GM12878 (cell line): ENCODE data around the gene SVIP. TPM values are rescaled to one million over a fixed set of nuclear protein-coding genes. Genes with fewer than 3 reads are reported as not detected.

Source experiments
- ATAC-seq: fragments of 200-7000 bp; cut with Tn5 transposase; 3 replicates; pipeline ENCODE4 v1.9.1; 2020; ENCODE audit warnings: mild to moderate bottlenecking, moderate library complexity
- BruUV-seq: library from RNA; stranded (reverse); fragments of 400-500 nt; replicated peaks from 2 replicates; lab custom pipeline; 2021; lab: Mats Ljungman, UMichigan
- CTCF ChIA-PET: fragments of 300-600 bp; sonication (Branson Sonifier 250); formaldehyde crosslinking; extraction: SDS; loops from one replicate; lab custom pipeline; 2021; ENCODE audit warnings: inconsistent platforms; lab: Yijun Ruan, JAX
- POLR2A ChIA-PET: fragments of 350-600 bp; formaldehyde crosslinking; extraction: SDS; loops from one replicate; lab custom pipeline; 2021; ENCODE audit warnings: inconsistent platforms; lab: Charles Lee
- RAD21 ChIA-PET: fragments of 300-600 bp; sonication (Branson Sonifier 250); formaldehyde crosslinking; loops from one replicate; lab custom pipeline; 2023; ENCODE audit warnings: antibody characterized with exemption; ENCODE audit not compliant: unreplicated experiment; lab: Charles Lee
- SMC1A ChIA-PET: fragments of 300-600 bp; sonication (Branson Sonifier 250); formaldehyde crosslinking; loops from one replicate; lab custom pipeline; 2023; ENCODE audit not compliant: unreplicated experiment, uncharacterized antibody; lab: Charles Lee
- DNase-seq: peaks from one replicate; pipeline ENCODE4 v3.0.0-alpha.2; 2011; ENCODE audit warnings: low read depth, low spot score
- FAIRE-seq: peaks from 3 replicates; lab custom pipeline; 2011; peaks lifted over from hg19 to GRCh38; lab: Jason Lieb, UNC
- H2AFZ ChIP-seq: 2 replicates; pipeline ENCODE4 v1.6.0; 2011; ENCODE audit warnings: low read depth, low read length, control low read depth; ENCODE audit not compliant: control insufficient read depth
- H3K27ac ChIP-seq: 2 replicates; pipeline ENCODE4 v1.5.1; 2011; ENCODE audit warnings: control low read depth; ENCODE audit not compliant: control insufficient read depth, insufficient read depth
- H3K27me3 ChIP-seq, 2 experiments: replicated peaks in 1 of 2; 2 replicates each; pipeline versions ENCODE4 v1.6.0 to v1.6.1; 2011; ENCODE audit warnings: low read length in 1 of 2; ENCODE audit not compliant: control insufficient read depth in 2 of 2, insufficient read depth in 2 of 2
- H3K36me3 ChIP-seq, 2 experiments: 2 replicates each; pipeline ENCODE4 v1.5.1; 2011; ENCODE audit warnings: low read length in 1 of 2; ENCODE audit not compliant: control insufficient read depth in 2 of 2, insufficient read depth in 2 of 2
- H3K4me1 ChIP-seq: 2 replicates; pipeline ENCODE4 v1.6.1; 2011; ENCODE audit warnings: mild to moderate bottlenecking, low read length, moderate library complexity, mixed read lengths; ENCODE audit not compliant: control insufficient read depth, insufficient read depth
- H3K4me2 ChIP-seq: 2 replicates; pipeline ENCODE4 v1.6.0; 2011; ENCODE audit warnings: control low read depth; ENCODE audit not compliant: control insufficient read depth, insufficient read depth
- H3K4me3 ChIP-seq: fragments of 200-600 bp; sonication (generic); 2 replicates; pipeline ENCODE4 v1.5.1; 2016
- H3K79me2 ChIP-seq: 2 replicates; pipeline ENCODE4 v1.6.0; 2011; ENCODE audit warnings: low read length; ENCODE audit not compliant: control insufficient read depth, insufficient read depth
- H3K9ac ChIP-seq: 2 replicates; pipeline ENCODE4 v1.8.0; 2011; ENCODE audit warnings: low read length, control low read depth, mixed read lengths; ENCODE audit not compliant: control insufficient read depth, insufficient read depth
- H3K9me3 ChIP-seq: replicated peaks from 3 replicates; pipeline ENCODE4 v1.5.1; 2011; ENCODE audit warnings: mild to moderate bottlenecking, low read length; ENCODE audit not compliant: control insufficient read depth, insufficient read depth
- H4K20me1 ChIP-seq: 2 replicates; pipeline ENCODE4 v1.6.0; 2011; ENCODE audit not compliant: control insufficient read depth, insufficient read depth
- CREB1 ChIP-seq: IDR thresholded peaks from 2 replicates; pipeline ENCODE4 v1.6.1; 2012; ENCODE audit warnings: low read depth, mild to moderate bottlenecking, inconsistent platforms
- SUZ12 ChIP-seq: fragments of 200-600 bp; sonication (generic); IDR thresholded peaks from one replicate; pipeline ENCODE4 v1.6.1; 2018; ENCODE audit warnings: antibody characterized with exemption, mild to moderate bottlenecking; ENCODE audit not compliant: unreplicated experiment
- TCF12 ChIP-seq: IDR thresholded peaks from 2 replicates; pipeline ENCODE4 v1.6.1; 2011; ENCODE audit warnings: low read depth, mild to moderate bottlenecking, low read length
- ZNF592 ChIP-seq: fragments of 450-650 bp; IDR thresholded peaks from 2 replicates; pipeline ENCODE4 v1.6.1; 2017; ENCODE audit warnings: mild to moderate bottlenecking, moderate library complexity
- ZNF622 ChIP-seq: fragments of 450-650 bp; IDR thresholded peaks from 2 replicates; pipeline ENCODE4 v1.6.1; 2017; ENCODE audit warnings: mild to moderate bottlenecking, inconsistent platforms
- in situ Hi-C: fragments of 300-500 bp; cut with MboI; formaldehyde crosslinking; loops from 9 replicates; pipeline ENCODE4 v1.14.3; 2018; ENCODE audit warnings: mixed read lengths
- intact Hi-C: fragments of 100-400 bp; cut with micrococcal nuclease; formaldehyde crosslinking; loops from one replicate; pipeline ENCODE4 v1.14.2; 2022; ENCODE audit not compliant: unreplicated experiment
- polyA plus RNA-seq, 11 experiments: library from polyadenylated mRNA; depleted of rRNA in 4 of 11; unstranded in 6 of 11; stranded (reverse) in 5 of 11; fragments of >200 nt; fragmentation: Nextera tagmentation in 4 of 11; fragmentation: Illumina TruSeq in 1 of 11; extraction: Ambion mirVana in 4 of 11; extraction: Trizol in 1 of 11; gene quantifications; 1 replicate in 1 of 11; 2 replicates in 10 of 11; pipeline versions ENCODE4 v1.2.1 to v1.2.3, GENCODE V29; 2011 to 2016; ENCODE audit warnings: inconsistent platforms in 2 of 11, missing spikeins in 2 of 11, low read depth in 1 of 11
- total RNA-seq, 4 experiments: library from RNA; depleted of rRNA in 3 of 4; stranded (reverse); fragments of >200 nt in 3 of 4; fragmentation: Illumina TruSeq in 1 of 4; extraction: Trizol in 1 of 4; gene quantifications; 2 replicates each; pipeline versions ENCODE4 v1.2.1 to v1.2.3, GENCODE V29; 2013 to 2021

SVIP gene
- total and polyA plus RNA-seq, 10 of the 15 experiments (the other 5 are each of a cell fraction or from before 2014, with no cell fraction given), result 17.8 to 78.0 (median 55.4) TPM

- no peak overlapping the region for H3K9ac ChIP-seq
- ChIA-PET CTCF (interaction anchor here (0.7 to 6.7 kb wide), 9 partner anchors 9 to 161 kb away, joined by 3 to 135 read pairs (median 14); partner anchors contain the start of gene SVIP), RAD21 (interaction anchor here (0.8 to 5.5 kb wide), 10 partner anchors 8 to 160 kb away, joined by 3 to 103 read pairs (median 22); partner anchors contain the start of genes FANCF, GAS2 and SVIP), POLR2A (interaction anchor here (1.0 to 4.3 kb wide), 4 partner anchors 9 to 110 kb away, joined by 3 to 17 read pairs (median 4); no protein-coding TSS in a partner anchor), SMC1A (interaction anchor here (1.0 to 14.6 kb wide), 23 partner anchors 8 to 595 kb away, joined by 3 to 251 read pairs (median 5); partner anchors contain the start of genes GAS2 and SVIP)
- no TSS peak for BruUV-seq
- FAIRE-seq (no peak), DNase-seq (no peak), ATAC-seq (no peak)
- H4K20me1 ChIP-seq, result no peaks in the 10 kb centered on the region
- no peak overlapping the region for H2AFZ ChIP-seq
- no peaks in the 10 kb centered on the region for H3K27me3 ChIP-seq
- peaks cover 21% of the 10 kb centered on the region for H3K4me1 ChIP-seq
- TF ChIP-seq TCF12 (no peak), SUZ12 (no peak), CREB1 (no peak), ZNF622 (no peak), ZNF592 (no peak)
- H3K79me2 ChIP-seq, result no peaks in the 10 kb centered on the region
- 0 out of 3 replicates have a peak, but pooled peaks cover 1% of the 10 kb centered on the region for H3K9me3 ChIP-seq
- in situ Hi-C loops, result loop anchor here (10.0 kb wide), 1 partner anchor 110 kb away; no protein-coding TSS in a partner anchor
- H3K36me3 ChIP-seq, result no peaks in the 10 kb centered on the region
- no peak overlapping the region for H3K4me3 ChIP-seq
- intact Hi-C loops, result loop anchor here (10.0 kb wide), 1 partner anchor 590 kb away; the partner anchor contains the start of gene ANO5
- no peak overlapping the region for H3K4me2 ChIP-seq
- H3K27ac ChIP-seq, result no peak overlapping the region
Measured at GRCh38 chr11:22785251-22785650, 44.4 kb downstream of the SVIP start.
